GM08714 (cell line): ENCODE measurements around the gene FAM25G.

ENCODE experiments used
- H3K4me3 ChIP-seq: fragments of 200-500 bp; sonication (Bioruptor generic); 2 replicates; pipeline ENCODE4 v1.5.1; 2014; ENCODE audit warnings: mild to moderate bottlenecking, low read length, inconsistent platforms
- ZNF274 ChIP-seq: IDR thresholded peaks from 2 replicates; pipeline ENCODE4 v1.6.1; 2012; ENCODE audit warnings: mild to moderate bottlenecking, low read depth, low read length

Gene FAM25G

DNA sequence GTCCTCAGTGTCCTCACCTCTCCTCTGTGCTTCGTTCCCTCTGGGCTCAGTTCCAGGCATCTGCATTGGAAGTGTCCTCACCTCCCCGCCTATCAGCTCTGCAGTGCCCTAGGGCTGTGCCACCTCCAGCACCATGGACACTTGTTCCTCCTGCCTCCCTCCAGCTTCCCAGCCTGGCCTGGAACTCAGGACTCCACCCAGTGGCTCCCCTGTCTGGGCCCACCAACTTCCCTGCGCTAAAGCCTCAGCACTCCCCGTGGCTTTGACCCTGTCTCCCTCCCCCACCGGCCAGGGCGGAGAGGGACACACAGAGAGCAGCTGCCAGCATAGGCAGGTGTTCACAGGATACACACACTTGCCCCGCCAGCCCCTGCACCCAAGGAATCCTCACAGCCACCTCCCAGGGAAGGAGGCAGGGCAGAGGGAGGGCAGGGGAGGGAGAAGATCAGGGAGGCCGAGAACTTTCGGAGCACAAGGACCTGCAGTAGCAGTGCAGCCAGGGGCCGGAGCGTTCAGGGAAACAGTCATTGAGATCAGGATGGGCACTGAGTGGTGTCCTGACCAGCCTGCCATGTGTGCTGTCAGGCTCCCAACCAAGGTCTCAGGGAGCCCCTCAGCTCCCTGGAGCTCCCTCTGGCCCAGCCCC, 38.9 kb downstream of the FAM25G start:
- no peak overlapping the region for H3K4me3 ChIP-seq
- no peak for TF ChIP-seq ZNF274

DNA sequence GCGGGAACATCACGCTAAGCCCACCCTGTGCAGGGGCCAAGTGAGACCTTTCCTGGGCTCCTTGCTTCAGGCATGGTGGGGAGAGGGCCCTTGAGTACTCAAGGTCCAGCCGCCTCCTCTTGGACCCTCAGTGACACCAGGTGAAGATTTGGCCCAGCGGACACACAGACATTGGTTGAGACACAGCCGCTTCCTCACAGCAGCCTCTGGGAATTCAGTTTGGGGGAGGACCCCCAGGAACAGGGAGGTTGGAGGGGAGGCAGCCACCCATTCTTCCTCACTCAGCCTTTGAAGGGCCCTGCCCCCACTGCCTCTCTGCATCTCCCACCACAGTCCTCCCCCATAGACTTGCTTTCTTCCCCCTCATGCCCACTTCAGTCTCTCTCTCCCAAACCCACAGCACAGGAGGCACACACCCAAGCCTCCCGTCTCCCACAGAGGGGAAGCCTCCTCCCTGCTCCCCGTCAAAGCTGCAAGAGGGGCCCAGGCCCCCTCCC, 39.5 kb downstream of the FAM25G start:
- no peak overlapping the region for H3K4me3 ChIP-seq
- no peak for TF ChIP-seq ZNF274

DNA sequence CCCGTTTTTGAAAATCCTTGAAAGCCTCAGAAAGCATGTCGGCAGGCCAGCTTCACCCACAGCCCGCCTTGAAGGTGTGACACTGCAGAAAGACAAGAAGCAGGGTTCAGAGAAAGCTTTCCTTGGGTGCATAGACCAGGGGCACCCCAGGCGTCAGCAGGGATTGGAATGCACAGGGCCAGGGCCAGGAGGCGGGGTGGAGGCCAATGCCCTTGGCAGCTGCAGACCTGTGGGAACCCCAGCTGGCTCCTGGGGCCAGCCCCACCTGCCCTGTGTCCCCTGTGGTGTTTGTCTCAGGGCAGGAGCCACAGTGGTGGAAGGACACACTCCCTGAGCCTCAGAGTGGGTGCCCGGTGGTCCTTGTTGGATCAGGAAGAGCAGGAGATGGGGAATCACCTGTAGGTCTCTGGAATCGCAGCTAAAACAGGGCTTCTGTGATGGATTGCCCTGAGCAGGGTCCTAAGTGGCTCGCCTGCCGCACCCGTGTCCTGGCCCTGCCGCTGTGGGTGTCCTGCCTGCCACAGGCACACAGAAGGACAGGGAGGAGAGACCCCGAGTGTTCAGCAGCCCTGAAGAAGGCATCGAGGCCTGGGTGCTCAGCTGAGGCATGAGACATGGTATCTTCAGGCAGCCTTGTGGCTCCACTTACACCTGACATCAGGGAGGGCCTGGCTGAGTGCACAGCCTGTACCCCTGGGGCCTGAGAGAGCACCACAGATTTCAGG, 40.1 kb downstream of the FAM25G start:
- H3K4me3 ChIP-seq, result no peak overlapping the region
- no peak for TF ChIP-seq ZNF274

DNA sequence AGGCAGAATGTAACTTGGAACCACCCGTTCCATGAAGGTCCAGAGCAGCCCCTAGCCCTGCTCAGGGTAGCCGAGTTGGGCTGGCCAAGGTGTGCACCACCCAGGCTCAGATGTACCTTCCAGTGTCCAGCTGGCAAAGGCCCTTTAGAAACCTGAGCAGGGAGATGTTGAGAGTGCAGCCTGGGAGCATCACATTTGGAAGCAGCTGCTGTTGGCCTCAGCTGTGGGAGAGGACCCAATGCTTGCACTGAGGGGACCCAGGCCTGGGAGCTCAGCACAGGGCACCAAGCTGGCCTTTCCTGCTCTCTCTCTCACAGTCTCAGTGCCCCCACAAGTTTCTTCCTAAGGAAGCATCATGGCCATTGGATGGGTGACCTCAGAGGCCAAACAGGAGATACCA, 41.1 kb downstream of the FAM25G start:
- no peak for TF ChIP-seq ZNF274

DNA sequence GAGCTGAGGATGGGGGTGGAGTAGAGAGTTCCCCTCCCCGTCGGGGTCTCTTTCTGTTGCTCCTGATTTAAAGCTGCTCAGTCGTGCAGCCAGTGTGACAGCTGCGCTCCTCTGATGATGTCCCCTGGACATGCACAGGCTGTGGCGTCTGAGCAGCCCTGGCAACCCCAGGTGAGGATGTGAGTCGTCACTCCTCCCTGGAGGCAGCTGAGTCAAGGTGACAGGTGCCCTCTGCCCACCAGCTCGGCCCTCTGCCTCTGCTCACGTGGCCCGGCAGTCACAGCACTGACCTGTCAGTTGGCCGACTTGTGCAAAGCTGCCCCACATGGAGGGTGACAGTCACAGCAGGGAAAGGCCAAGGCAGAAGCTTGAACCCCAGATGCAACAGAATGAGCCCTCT, 41.5 kb downstream of the FAM25G start:
- no peak overlapping the region for H3K4me3 ChIP-seq
- no peak for TF ChIP-seq ZNF274

More for the DNA sequence above, 41.1 kb downstream of the FAM25G start:
- H3K4me3 ChIP-seq, result no peak overlapping the region

DNA sequence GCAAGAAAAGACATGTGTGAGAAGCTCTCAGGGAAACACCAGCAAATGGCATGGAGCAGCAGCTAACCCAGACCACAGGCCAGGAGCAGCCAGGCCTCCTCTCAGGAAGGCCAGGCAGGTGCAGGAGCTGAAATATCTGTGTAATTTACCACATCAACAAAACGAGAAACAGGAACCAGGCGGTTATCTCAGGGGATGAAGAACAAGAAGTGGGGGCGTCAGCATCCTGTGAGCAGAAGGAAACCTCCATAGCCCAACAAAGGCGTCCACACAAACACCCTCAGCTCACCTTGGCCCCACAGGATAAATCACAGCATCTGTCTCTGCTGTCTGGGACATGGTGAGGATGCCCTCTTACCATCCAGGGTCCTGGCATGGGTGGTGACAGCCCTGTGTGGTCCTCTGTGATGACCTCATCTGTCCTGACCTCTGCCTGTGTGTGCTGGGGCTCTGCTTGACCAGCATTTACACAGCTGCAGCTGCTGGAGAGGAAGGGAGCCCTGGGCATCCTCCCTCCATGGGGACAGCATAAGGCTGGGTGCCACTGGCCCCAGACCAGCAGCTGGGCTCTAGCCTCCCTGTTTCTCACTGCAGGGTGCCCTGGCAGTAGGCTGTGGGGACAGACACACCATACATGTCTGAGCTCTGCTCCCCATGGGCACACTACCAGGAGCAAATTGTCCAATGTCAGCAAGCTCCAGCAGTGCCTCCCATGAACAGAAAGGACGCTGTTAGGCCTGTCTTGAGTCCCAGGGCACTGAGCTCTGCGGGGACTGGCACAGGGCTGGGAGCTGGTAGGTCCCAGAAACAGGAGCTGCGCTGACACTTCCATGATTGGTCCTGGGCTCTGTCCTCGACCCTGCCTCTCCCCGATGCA, 42.2 kb downstream of the FAM25G start:
- H3K4me3 ChIP-seq, result no peak overlapping the region
- no peak for TF ChIP-seq ZNF274

DNA sequence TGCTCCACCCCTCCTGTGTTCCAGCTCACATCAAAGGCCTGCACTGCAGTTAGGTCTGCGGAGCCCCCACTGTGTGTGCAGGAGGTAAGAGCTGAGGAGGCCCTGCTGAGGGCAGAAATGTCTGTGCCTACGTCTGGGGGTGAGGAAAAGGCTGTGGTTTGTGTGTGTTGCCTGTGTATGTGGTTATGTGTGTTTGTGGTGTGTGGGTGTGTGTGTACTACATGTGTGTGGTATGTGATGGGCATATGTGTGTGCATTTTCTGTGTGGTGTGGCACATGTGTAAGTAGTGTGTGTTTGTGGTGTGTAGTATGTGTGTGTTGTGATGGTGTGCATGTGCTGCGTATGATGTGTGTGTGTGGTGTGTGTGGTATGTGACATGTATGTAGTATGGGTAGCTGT, 43.8 kb downstream of the FAM25G start:
- no peak for TF ChIP-seq ZNF274

DNA sequence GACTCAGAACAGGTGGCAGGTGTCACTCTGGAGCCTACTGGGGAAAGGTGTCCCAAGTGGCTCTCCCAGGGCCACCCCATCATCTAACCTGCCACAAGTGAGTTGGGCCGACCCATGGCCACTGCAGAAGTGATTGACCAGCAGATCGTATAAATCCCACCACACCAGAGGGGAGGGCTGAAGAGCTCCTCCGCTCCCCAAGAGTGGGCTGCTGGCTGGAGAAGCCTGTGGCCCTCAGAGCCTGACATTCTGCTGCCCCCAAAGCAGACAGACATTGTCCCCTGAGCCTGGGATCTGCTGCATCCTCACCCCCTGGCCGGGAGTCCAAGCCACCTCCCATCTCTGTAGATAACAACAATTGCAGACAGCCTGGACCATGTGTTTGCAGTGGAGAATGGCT, 44.3 kb downstream of the FAM25G start:
- TF ChIP-seq ZNF274, result no peak
- H3K4me3 ChIP-seq, result no peak overlapping the region

More for the DNA sequence above, 43.8 kb downstream of the FAM25G start:
- no peak overlapping the region for H3K4me3 ChIP-seq

DNA sequence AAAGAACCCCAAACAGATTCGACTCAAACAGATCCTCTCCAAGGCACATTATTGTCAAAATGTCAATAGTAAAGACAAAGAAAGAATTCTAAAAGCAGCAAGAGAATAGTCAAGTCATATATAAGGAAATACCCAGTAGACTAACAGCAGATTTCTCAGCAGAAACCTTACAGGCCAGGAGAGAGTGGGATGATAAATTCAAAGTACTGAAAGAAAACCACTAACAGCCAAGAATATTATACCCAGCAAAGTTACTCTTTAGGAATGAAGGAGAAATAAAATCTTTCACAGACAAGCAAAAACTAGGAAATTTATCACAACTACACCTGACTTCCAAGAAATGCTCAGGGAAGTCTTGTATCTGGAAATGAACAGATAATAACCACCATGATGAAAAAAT, 45.8 kb downstream of the FAM25G start:
- no peak for TF ChIP-seq ZNF274
- H3K4me3 ChIP-seq, result no peak overlapping the region

DNA sequence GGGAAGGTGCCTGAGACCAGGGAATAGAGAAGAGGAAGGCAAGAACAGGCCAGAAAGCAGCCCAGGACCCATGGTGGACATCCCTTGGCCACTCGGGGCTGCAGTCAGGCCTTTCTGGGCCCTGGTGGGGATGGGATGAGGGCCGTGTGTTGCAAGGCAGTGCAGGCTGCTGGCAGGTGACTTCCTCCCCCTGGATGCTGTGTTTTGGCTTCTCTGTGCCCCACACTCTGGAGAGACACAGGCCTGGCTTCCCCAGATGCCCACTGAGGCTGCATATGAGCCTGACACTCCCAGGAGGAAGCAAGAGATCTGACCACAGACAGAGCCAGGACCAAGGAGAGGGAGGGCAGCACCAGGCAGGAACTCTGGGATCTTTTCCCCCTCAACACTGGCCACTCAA, 47.5 kb downstream of the FAM25G start:
- no peak for TF ChIP-seq ZNF274
- no peak overlapping the region for H3K4me3 ChIP-seq

DNA sequence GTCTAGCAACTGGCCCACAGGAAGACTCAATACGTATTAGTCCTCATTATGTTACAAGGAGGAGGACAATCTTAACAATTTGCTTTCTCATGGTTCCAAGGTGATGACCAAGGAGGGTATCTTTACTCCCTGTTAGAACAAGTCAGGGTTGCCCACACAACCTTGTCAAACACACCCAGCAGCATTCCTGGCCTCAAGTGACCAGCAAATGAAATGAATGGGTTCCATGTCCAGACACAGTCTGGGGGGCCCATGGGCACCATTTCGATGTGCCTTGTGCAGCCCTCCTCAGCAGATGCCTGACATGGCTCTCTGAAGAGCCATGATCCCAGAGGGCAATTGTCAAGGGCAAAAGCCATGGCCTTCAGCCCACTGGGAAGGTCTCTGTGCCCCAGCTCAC, 48.4 kb downstream of the FAM25G start:
- no peak overlapping the region for H3K4me3 ChIP-seq
- TF ChIP-seq ZNF274, result no peak

DNA sequence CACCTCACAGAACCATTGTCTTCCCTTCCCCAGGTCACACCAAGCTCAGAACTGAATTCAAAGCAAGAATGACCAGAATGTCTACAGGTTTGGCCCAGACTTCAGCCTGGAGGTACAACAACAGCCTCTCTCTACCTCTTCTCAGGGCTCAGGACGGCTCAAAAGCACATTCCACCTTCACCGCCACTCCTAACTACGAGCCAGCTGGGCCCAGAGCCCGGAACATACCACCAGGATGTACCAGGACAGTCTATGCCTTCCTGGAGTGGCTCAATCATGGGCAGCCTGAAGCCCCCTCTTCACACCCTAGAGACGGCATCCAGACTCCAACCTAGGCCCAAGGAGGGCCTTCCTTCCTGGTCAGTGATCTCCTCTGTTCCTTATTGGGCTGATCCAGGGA, 49.1 kb downstream of the FAM25G start:
- no peak for TF ChIP-seq ZNF274
- no peak overlapping the region for H3K4me3 ChIP-seq

DNA sequence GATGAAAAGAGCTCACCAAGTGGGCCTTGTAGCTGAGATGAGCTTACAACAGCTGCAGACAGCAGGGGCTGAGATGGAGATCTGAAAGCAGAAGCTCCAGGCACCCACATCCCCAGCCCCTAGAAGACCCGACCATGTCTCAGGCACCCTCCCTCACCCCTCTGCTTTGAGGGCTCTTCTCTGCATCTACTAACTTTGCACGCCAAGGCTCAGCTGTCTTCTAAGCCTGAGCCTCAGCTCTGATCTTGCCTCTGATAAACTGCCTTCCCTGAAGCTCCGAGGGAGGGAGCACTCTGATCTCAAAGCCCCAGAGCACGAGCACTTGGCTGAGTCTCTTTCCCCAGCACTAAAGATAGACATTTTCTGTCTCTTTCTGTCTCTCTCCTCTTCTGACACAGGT, 49.6 kb downstream of the FAM25G start:
- H3K4me3 ChIP-seq, result no peak overlapping the region
- no peak for TF ChIP-seq ZNF274

DNA sequence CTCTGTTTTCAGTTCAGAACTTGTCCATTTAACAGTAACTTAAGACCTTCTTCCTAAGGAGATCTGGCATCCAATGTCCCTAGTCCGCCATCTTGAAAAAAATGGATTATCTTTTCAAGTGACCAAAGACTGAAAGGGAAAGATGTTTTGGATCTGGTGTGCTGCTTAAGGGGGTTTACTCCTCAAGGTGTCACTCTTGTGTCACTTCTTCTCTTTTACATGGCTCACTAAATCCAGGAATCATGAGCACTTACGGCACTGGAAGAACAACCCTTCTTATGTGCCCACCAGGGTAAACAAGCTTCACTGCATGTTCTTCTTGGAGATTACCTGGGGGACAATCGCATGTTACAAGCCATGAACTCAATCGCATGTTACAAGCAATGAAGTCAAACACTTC, 51.3 kb downstream of the FAM25G start:
- TF ChIP-seq ZNF274, result no peak
- H3K4me3 ChIP-seq, result no peak overlapping the region
